Daoy (cell line): ENCODE measurements around the gene MYL5. TPM values are rescaled to one million over a fixed set of nuclear protein-coding genes. Genes with fewer than 3 reads are reported as not detected.
"Not testable (repeated sequence)": the region's sequence is repeated elsewhere in the genome, so short reads cannot be mapped to it uniquely, and the experiment has no call there.

Experiments used
- DNase-seq: peaks from one replicate; pipeline ENCODE4 v3.0.0-alpha.2; 2015; ENCODE audit warnings: low read depth
- total RNA-seq: library from RNA; depleted of rRNA; stranded (reverse); fragments of >200 nt; shearing (Covaris generic); gene quantifications from 2 replicates; pipeline ENCODE4 v1.2.3, GENCODE V29; 2014

MYL5 gene
- total RNA-seq, 1 experiment from 2014 or later: 2.2 TPM

DNA sequence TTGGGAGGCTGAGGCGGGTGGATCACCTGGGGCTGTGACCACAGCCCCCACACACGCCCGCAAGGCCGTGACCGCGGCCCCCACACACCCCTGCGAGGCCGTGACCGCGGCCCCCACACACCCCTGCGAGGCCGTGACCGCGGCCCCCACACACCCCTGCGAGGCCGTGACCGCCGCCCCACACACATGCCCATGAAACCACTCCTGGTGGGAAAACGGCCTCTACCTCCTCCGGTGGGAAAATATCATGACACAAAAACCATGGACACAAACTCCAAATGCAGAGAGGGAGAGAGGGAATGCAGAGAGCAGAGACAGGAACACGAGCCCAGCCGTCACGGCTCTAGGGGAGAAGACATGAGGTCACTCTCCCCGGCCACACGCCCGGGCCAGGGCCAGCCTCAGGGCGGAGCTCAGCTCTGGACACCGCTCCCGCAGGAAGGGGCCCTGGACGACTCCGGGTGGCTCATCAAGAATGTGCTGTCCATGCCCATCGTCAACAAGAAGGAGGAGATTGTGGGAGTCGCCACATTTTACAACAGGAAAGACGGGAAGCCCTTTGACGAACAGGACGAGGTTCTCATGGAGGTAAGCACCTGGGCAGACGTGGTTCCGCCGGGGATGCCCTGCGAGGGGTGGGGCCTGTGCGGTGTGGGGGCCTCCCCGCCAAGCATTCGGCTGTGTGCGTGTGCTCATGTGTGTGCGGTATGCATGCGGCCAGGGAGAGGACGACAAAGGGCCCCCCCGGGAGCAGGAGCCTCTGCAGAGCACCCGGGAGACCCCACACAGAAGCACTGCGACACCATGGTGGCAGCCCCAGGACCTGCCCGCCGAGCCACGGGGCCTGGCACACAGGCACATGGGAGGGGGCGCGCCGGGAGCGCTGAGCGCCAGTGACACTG is 17.7 kb upstream of the MYL5 start:
- DNase-seq: no peak

DNA sequence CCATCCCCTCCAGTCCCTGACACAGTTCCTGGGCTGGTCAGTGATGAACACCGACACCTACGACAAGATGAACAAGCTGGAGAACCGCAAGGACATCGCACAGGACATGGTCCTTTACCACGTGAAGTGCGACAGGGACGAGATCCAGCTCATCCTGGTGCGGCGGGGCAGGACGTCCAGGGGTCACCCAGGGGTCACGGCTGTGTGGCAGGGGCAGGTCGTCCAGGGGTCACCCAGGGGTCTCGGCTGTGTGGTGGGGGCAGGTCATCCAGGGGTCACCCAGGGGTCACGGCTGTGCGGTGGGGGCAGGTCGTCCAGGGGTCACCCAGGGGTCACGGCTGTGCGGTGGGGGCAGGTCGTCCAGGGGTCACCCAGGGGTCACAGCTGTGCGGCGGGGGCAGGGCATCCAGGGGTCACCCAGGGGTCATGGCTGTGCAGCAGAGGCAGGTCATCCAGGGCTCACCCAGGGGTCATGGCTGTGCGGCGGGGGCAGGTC is 17.0 kb upstream of the MYL5 start:
- no peak for DNase-seq

GRCh38 chr4:657834-658667 is 16.3 kb upstream of the MYL5 start:
- DNase-seq: no peak

DNA sequence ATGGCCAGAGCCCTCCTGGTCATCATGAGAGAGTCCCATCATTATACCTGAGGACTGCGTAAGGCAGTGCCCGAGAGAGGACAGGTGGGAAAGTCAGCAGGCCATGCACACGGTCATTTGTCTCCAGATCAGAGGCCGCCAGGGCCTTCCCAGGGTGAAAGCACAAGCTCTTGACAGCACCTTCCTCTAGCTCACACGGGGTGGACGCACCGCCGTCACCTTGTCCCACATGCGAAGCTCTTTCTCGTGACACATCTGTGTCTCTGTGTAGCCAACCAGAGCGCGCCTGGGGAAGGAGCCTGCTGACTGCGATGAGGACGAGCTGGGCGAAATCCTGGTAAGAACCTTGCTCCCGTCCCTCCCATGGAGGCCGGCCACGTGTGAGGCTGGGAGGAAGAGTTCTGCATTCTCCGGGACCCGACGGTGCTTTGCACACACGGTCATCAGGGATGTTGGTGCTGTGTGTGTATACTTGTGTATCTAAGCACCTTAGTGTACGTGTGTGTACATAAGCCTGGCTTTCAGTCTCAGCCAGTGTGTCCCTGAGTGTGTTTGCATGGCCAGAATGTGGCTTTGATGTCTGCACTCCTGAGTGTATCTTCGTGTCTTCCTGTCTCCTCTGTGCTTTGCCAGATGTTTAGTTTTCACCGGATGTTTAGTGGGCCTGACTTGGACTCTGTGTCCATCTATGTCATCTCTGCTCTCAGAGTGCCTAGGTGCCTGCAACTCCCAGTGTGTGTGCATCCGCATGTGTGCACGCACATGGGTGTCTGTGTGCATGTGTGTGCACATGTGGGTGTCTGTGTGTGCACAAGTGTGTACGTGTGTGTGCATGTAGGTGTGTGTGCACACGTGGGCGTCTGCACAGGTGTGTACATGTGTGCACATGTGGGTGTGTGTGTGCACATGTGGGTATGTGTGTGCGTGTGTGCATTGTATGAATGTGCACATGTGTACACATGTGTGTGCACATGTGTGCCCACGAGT is 15.4 kb upstream of the MYL5 start:
- DNase-seq: no peak

DNA sequence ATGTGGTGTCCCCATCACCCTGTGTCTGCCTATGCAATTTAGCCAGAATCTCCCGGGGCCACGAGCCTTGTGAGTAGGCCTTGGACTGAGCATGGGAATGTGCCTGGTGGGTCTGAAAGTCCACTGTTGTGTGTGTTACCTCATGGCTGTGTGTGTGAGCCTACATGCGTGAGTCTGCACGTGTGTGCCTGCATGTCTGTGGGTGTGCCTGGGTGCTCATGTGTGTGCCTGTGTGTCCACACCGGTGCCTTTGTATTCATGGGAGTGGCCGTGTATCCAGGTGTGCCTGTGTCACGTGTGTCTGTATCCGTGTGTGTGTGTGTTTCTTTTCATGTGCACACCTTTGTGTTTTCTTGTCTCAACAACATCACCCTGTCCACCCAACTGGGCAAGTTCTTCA is 14.5 kb upstream of the MYL5 start:
- DNase-seq: no peak

GRCh38 chr4:660401-660800 is 13.9 kb upstream of the MYL5 start:
- DNase-seq: no peak

DNA sequence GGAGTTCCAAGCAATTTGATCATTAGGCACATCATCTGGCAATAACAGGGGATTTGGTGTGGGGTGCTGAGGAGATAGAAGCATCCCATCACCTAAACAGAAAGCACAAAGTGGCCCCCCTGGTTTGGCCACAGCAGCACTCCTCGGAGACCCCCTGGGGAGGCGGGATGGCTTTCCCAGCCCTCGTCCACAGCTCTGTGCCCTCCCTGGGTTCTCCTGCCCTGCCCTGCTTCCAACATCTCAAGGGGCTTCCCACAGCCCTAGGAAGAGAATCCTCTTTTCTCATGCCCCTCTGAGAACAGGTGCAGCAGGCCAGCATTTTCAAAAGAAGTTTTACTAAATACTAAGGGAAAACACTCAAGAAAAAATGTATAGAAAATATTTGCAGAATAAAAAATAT is 13.1 kb upstream of the MYL5 start:
- DNase-seq: no peak

DNA sequence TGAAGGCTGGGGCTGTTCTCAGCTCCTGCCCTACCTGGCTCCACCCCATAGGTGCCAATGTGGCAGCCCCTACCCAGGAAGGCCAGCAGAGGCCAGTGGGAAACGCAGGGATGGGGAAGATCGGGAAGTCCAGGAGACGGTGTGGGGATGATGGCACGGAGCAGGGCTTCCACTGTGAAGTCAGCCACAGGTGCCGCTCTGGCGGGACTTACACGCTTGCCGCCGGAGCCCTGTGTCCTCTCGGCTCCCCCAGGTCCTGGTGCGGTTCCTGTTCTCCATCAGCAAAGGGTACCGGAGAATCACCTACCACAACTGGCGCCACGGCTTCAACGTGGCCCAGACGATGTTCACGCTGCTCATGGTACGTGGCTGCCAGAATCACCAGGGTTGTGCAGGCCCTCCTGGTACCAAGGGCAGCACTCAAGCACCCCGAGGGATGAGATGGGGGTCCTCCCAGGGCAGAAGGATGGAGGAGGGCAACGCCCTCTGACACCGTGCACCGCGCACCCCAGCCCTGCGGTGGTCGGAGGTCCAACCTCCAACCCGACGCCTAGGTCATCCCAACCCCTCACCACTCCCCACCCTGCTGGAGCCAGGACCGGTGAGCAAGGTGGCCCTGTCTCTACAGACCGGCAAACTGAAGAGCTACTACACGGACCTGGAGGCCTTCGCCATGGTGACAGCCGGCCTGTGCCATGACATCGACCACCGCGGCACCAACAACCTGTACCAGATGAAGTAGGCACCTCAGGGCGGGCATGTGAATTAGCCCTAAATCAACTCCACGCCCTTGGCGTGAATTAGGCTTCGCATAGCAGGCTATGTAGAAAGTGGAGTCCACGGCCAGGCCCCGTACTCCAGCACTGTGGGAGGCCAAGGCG is 12.2 kb upstream of the MYL5 start:
- no peak for DNase-seq

DNA sequence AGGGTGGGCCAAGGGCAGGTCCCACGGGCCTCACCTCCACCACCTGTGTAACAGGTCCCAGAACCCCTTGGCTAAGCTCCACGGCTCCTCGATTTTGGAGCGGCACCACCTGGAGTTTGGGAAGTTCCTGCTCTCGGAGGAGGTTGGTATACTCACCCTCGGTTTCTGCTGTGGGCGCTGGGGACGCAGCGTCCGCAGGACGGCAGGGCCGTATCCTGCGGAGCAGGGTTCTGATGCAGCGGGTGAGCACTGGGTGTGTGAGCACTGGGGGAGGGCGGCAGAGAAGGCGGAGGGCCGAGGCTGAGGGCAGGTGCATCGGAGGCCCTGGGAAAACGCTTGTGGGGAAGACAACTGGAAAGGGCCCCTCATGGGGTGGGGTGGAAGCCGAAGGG is 11.3 kb upstream of the MYL5 start:
- no peak for DNase-seq

- peak; percentile 60 for DNase-seq
Observed at GRCh38 chr4:663438-664428, 10.6 kb upstream of the MYL5 start.

DNA sequence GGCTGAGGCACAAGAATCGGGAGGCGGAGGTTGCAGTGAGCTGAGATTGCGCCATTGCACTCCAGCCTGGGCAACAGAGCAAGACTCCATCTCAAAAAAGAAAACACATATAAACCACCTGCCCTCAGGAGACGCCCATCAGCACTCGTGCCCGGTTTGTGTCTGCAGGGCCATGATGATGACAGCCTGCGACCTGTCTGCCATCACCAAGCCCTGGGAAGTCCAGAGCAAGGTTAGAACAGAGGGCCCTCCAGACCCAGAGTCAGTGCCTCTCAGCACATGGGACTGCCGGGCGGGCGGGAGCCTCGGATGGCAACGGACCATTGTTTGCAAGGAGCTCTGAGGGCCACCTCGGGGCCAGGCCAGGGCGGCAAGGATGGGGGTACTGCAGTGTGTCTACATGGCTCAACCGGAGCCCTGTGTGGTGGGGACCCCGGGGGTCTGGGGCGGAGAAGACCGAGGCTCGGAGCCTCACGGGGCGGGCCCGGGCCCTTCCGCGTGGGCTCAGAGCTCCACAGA is 9.6 kb upstream of the MYL5 start:
- no peak for DNase-seq

DNA sequence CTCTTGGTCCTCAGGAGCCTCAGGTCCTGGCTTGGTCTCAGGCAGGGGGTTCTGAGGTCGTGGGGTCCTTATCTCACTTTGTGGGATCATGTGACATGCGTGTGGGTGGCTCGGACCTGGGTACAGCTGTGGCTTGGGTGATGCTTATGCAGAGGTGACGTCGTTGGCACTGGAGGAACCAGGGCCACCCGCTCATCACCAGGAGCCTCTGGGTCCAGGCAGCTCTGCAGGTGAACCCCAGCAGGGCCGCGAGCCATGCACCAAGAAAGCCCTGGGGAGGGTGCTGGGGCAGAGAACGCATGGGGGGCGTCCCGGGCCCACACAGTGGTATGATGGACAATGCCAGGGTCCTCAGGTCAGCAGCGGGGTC is 9.0 kb upstream of the MYL5 start:
- no peak for DNase-seq

DNA sequence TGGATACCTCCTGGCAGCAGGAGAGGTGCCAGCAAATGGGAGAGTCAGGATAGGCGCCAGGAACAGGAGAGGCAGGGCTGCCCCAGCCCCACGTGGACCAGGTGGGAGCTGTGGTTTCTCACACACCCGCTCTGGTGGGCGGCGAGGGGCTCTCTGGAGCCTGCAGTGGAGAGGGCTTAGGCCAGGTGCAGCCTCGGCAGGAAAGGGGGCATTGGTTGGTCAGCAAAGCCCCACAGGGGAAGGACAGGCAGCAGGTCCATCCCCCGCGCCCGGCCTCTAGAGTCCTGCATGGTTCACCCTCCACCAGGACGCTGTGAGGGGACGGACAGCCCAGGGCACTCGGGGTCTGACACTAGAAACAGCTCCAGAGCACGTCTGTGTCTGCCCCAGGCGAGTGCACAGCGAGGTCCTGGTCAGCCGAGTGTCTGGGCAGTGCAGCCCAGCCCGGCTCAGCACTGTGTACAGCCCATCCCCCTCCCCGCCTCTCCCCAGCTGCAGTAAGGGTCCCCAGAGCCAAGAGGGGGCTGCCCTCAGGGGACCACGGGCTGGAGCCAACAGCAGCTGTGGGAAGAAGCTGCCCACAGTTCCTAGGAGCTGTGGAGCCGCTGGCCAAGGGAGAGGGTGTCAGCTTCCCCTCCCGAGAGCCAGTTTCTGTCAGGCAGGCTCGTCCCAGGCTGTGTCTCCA is 8.4 kb upstream of the MYL5 start:
- DNase-seq: no peak

DNA sequence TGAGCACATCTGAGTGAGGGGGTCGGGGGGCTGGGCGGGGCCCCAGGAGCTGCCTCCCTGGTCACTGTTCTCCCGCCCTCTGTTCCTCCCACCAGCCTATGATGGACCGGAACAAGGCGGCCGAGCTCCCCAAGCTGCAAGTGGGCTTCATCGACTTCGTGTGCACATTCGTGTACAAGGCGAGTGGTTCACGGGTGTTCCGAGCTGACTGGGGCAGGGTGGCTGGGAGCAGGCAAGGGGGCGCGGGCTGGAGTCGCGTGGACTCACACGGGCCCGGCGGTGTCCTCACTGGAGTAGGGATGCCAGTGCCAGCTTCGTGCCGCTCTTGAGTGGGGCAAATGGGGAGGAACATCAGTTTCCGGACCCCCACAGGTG is 7.9 kb upstream of the MYL5 start:
- DNase-seq: no peak

DNA sequence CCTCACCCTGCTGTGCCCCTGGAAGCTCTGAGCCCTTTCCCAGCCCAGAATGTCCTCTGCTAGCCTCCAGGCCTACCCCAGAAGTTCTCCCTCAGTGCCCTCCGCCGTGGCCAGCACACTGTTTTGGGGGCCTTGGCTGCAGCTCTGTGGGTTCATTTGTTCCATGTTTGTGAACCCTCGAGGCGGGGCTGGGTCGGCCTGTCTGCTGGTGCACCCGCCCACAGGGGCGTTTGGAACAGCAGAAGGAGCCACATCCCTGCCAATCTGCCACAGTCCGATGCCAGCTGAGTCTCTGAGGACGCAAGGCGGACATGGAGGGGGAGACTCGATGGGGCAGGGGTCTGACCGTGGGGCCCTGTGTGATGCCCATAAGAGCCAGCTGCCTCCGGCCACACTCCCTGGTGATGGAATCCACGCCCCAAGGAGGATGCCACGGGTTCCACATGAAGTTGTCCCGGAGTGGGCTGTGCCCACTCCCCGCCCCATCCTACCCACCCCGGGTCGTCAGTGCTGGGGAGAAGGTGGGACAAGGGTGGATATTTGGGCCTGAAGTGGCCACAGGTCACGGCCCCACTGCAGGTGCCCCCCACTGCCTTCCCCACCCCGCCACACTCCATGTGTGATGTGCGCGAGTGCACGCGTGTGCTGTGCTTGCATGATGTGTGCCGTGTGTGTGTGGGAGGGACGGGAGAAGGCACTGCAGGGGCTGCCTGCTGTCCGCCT is 7.4 kb upstream of the MYL5 start:
- no peak for DNase-seq

- no peak for DNase-seq
Observed at GRCh38 chr4:667545-667925, 6.8 kb upstream of the MYL5 start.

GRCh38 chr4:668219-668618 is 6.1 kb upstream of the MYL5 start:
- DNase-seq: not testable (repeated sequence)
